BJ (cell line): ENCODE data around the gene ATP9B. TPM values are rescaled to one million over a fixed set of nuclear protein-coding genes. Genes with fewer than 3 reads are reported as not detected.

Source experiments
- CTCF ChIA-PET: fragments of 350-600 bp; formaldehyde crosslinking; extraction: SDS; loops from one replicate; lab custom pipeline; 2021; ENCODE audit warnings: antibody characterized with exemption, inconsistent platforms; lab: Yijun Ruan, JAX
- POLR2A ChIA-PET: fragments of 300-600 bp; sonication (Branson Sonifier 250); formaldehyde crosslinking; extraction: SDS; loops from one replicate; lab custom pipeline; 2021; ENCODE audit warnings: antibody characterized with exemption; lab: Charles Lee
- DNase-seq: peaks from one replicate; pipeline ENCODE4 v3.0.0-alpha.2; 2011; ENCODE audit warnings: low read depth
- H3K27me3 ChIP-seq: 2 replicates; pipeline ENCODE4 v1.6.0; 2011; ENCODE audit warnings: low read length; ENCODE audit not compliant: control insufficient read depth, insufficient read depth
- H3K36me3 ChIP-seq: 2 replicates; pipeline ENCODE4 v1.5.1; 2011; ENCODE audit warnings: low read length; ENCODE audit not compliant: control insufficient read depth, insufficient read depth
- H3K4me3 ChIP-seq: 2 replicates; pipeline ENCODE4 v1.5.1; 2011; ENCODE audit warnings: low read depth, mild to moderate bottlenecking, control low read depth, low read length
- polyA plus RNA-seq: library from polyadenylated mRNA; depleted of rRNA; stranded (reverse); fragments of >200 nt; gene quantifications from 2 replicates; pipeline ENCODE4 v1.2.3, GENCODE V29; 2011
- TF ChIP-seq, protein P1 (sequence below): IDR thresholded peaks from 2 replicates; pipeline ENCODE4 v1.5.1; 2011; ENCODE audit warnings: low read depth, mild to moderate bottlenecking, control low read depth, inconsistent platforms, low read length, moderate library complexity; ENCODE audit not compliant: insufficient read depth

ATP9B gene
- polyA plus RNA-seq, 1 experiment, result 17.4 TPM

DNA sequence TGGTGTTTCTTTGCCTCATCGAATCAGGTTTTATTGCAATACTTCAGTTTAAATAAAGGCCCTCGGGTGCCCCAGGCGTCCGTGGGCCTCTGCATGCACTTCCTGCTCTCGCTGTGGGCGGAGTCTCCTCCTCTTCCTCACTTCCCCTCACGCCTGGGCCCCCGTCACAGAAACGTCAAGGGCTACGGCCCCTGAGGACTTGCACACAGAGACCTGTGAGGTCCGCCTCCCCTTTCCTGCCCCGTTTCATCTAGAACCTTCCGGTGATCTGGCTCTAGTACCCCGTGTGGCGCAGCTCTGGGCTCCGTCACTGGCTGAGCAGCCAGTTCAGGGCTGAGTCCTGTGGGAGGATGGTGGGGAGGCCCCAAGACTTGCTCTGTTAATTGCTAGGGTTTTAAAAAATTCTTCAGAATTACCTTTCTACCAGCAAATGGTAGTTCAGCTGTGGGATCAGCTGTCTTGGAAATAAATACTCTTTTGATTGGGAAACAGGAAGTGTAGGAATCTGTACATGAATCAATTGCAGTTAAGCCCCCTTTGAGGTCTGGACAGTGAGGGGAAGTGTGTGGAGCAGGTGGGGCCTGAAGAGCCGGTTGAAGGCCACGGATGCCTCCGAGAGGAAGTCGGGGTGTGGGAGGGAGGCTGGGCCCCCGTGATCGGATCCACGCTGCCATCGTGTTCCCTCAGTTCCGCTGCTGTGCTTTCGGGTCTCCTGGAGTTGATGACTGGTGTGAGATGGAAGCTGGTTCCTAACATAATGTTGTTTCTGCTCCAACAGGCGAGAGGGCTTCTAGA lies 336.8 kb downstream of the ATP9B start:
- no peaks in the 10 kb centered on the region for H3K27me3 ChIP-seq
- no peaks in the 10 kb centered on the region for H3K36me3 ChIP-seq
- CTCF ChIA-PET, result interaction anchor here (1.0 to 1.3 kb wide), 3 partner anchors 9 to 238 kb away, joined by 3 read pairs; no protein-coding TSS in a partner anchor
- no peak for DNase-seq
- POLR2A ChIA-PET, result no interaction called here
- TF ChIP-seq, protein P1, sequence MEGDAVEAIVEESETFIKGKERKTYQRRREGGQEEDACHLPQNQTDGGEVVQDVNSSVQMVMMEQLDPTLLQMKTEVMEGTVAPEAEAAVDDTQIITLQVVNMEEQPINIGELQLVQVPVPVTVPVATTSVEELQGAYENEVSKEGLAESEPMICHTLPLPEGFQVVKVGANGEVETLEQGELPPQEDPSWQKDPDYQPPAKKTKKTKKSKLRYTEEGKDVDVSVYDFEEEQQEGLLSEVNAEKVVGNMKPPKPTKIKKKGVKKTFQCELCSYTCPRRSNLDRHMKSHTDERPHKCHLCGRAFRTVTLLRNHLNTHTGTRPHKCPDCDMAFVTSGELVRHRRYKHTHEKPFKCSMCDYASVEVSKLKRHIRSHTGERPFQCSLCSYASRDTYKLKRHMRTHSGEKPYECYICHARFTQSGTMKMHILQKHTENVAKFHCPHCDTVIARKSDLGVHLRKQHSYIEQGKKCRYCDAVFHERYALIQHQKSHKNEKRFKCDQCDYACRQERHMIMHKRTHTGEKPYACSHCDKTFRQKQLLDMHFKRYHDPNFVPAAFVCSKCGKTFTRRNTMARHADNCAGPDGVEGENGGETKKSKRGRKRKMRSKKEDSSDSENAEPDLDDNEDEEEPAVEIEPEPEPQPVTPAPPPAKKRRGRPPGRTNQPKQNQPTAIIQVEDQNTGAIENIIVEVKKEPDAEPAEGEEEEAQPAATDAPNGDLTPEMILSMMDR, result no peak
- H3K4me3 ChIP-seq, result no peak overlapping the region

DNA sequence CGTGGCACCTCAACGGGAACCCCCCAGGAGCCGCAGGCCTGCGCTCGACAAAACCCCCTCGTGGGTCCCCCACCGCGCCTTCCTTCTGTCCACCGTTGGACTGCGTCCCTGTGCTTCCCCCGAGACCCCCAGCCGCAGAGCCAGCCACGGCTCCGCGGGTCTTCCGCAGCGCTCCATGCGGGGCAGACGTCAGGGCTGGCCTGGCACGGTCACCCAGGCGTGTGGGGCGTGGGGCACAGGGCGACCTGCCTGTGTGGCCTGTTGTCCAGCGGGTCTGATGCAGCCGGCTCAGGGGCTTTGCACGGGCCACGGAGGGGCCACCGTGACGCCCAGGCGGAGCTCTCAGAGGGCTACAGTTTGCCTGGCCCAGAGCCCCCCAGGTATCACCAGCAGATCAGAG lies 337.5 kb downstream of the ATP9B start:
- TF ChIP-seq, protein P1, result no peak
- ChIA-PET POLR2A (no interaction called here), CTCF (interaction anchor here (1.0 to 1.2 kb wide), 2 partner anchors 10 to 237 kb away, joined by 3 read pairs; no protein-coding TSS in a partner anchor)
- Histone ChIP-seq H3K4me3 (no peak overlapping the region), H3K36me3 (no peaks in the 10 kb centered on the region), H3K27me3 (no peaks in the 10 kb centered on the region)
- no peak for DNase-seq

DNA sequence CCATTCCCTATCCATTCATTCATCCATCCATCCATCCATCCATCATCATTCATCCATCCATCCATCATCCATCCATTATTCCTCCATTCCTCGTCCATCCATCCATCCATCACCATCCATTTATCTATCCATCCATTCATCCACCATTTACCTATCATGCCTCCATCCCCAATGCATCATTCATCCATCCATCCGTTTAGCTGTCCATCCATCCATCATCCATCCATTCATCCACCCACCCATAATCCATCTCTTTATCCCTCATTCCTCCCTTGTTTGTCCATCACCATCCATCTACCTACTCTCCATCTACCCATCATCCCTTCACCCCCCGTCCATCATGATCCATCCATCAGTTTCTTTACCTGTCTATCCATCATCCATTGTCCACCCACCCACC lies 340.1 kb downstream of the ATP9B start:
- no peak for DNase-seq
- H3K4me3 ChIP-seq, result no peak overlapping the region
- H3K27me3 ChIP-seq, result no peaks in the 10 kb centered on the region
- CTCF ChIA-PET, result no interaction called here
- no peaks in the 10 kb centered on the region for H3K36me3 ChIP-seq
- POLR2A ChIA-PET, result no interaction called here
- TF ChIP-seq, protein P1, result no peak

DNA sequence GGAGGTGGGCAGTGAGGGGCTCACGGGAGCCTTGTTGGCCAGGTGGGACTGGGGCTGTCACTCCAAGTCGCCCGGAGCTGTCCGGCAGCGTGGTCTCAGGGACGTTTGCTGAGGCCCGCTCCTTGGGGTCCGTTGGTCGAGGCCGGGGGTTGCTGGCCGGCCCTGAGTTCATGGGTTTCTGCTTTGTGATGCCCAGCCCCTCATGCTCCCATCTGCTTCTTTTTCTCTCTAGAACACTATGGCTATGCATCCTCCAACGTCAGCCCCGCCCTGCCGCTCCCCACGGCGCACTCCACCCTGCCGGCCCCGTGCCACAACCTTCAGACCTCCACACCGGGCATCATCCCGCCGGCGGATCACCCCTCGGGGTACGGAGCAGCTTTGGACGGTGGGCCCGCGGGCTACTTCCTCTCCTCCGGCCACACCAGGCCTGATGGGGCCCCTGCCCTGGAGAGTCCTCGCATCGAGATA lies 341.0 kb downstream of the ATP9B start:
- ChIA-PET POLR2A (no interaction called here), CTCF (interaction anchor here (0.8 kb wide), 1 partner anchor 48 kb away, joined by 3 read pairs; no protein-coding TSS in a partner anchor)
- H3K36me3 ChIP-seq, result no peaks in the 10 kb centered on the region
- TF ChIP-seq, protein P1, result no peak
- H3K27me3 ChIP-seq, result no peaks in the 10 kb centered on the region
- no peak for DNase-seq
- no peak overlapping the region for H3K4me3 ChIP-seq

DNA sequence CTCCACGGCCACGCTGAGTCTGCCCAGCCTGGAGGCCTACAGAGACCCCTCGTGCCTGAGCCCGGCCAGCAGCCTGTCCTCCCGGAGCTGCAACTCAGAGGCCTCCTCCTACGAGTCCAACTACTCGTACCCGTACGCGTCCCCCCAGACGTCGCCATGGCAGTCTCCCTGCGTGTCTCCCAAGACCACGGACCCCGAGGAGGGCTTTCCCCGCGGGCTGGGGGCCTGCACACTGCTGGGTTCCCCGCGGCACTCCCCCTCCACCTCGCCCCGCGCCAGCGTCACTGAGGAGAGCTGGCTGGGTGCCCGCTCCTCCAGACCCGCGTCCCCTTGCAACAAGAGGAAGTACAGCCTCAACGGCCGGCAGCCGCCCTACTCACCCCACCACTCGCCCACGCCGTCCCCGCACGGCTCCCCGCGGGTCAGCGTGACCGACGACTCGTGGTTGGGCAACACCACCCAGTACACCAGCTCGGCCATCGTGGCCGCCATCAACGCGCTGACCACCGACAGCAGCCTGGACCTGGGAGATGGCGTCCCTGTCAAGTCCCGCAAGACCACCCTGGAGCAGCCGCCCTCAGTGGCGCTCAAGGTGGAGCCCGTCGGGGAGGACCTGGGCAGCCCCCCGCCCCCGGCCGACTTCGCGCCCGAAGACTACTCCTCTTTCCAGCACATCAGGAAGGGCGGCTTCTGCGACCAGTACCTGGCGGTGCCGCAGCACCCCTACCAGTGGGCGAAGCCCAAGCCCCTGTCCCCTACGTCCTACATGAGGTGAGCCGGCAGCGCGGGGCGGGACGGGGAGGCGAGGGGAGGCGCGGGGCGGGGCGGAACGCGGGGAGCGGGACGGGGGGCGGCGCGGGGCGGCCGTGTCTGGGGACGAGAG lies 341.8 kb downstream of the ATP9B start:
- TF ChIP-seq, protein P1, result no peak
- POLR2A ChIA-PET, result no interaction called here
- no peaks in the 10 kb centered on the region for H3K36me3 ChIP-seq
- DNase-seq, result no peak
- no peak overlapping the region for H3K4me3 ChIP-seq
- H3K27me3 ChIP-seq, result no peaks in the 10 kb centered on the region
- CTCF ChIA-PET, result interaction anchor here (0.8 kb wide), 1 partner anchor 48 kb away, joined by 3 read pairs; no protein-coding TSS in a partner anchor
